ENCODE data around the gene YEATS2.

GRCh38 chr3:183844606-183845005 lies 147.0 kb downstream of the YEATS2 start:
- no peak for TF ChIP-seq POLR2AphosphoS5 (IDR thresholded peaks at IDR 0.05; ENCODE audit: low read depth)
- TF ChIP-seq, protein P1, sequence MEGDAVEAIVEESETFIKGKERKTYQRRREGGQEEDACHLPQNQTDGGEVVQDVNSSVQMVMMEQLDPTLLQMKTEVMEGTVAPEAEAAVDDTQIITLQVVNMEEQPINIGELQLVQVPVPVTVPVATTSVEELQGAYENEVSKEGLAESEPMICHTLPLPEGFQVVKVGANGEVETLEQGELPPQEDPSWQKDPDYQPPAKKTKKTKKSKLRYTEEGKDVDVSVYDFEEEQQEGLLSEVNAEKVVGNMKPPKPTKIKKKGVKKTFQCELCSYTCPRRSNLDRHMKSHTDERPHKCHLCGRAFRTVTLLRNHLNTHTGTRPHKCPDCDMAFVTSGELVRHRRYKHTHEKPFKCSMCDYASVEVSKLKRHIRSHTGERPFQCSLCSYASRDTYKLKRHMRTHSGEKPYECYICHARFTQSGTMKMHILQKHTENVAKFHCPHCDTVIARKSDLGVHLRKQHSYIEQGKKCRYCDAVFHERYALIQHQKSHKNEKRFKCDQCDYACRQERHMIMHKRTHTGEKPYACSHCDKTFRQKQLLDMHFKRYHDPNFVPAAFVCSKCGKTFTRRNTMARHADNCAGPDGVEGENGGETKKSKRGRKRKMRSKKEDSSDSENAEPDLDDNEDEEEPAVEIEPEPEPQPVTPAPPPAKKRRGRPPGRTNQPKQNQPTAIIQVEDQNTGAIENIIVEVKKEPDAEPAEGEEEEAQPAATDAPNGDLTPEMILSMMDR (IDR thresholded peaks at IDR 0.05; ENCODE audit: insufficient read depth, low read length): no peak
- TF ChIP-seq GABPA (IDR thresholded peaks at IDR 0.05; ENCODE audit: low read depth): no peak
- TF ChIP-seq, protein P2, sequence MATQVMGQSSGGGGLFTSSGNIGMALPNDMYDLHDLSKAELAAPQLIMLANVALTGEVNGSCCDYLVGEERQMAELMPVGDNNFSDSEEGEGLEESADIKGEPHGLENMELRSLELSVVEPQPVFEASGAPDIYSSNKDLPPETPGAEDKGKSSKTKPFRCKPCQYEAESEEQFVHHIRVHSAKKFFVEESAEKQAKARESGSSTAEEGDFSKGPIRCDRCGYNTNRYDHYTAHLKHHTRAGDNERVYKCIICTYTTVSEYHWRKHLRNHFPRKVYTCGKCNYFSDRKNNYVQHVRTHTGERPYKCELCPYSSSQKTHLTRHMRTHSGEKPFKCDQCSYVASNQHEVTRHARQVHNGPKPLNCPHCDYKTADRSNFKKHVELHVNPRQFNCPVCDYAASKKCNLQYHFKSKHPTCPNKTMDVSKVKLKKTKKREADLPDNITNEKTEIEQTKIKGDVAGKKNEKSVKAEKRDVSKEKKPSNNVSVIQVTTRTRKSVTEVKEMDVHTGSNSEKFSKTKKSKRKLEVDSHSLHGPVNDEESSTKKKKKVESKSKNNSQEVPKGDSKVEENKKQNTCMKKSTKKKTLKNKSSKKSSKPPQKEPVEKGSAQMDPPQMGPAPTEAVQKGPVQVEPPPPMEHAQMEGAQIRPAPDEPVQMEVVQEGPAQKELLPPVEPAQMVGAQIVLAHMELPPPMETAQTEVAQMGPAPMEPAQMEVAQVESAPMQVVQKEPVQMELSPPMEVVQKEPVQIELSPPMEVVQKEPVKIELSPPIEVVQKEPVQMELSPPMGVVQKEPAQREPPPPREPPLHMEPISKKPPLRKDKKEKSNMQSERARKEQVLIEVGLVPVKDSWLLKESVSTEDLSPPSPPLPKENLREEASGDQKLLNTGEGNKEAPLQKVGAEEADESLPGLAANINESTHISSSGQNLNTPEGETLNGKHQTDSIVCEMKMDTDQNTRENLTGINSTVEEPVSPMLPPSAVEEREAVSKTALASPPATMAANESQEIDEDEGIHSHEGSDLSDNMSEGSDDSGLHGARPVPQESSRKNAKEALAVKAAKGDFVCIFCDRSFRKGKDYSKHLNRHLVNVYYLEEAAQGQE (IDR thresholded peaks at IDR 0.05; ENCODE audit: insufficient replicate concordance, low read depth): no peak
